GM23338 (cell line): ENCODE measurements around the gene CLEC1B. TPM values are rescaled to one million over a fixed set of nuclear protein-coding genes. Genes with fewer than 3 reads are reported as not detected.

Source experiments
- ATAC-seq: fragments of 200-7000 bp; cut with Tn5 transposase; 3 replicates; pipeline ENCODE4 v1.9.1; 2020
- DNase-seq: peaks from one replicate; pipeline ENCODE4 v3.0.0-alpha.2; 2015; ENCODE audit warnings: low spot score
- H2AFZ ChIP-seq: fragments of 200-600 bp; sonication (generic); 2 replicates; pipeline ENCODE4 v1.8.0; 2016; ENCODE audit warnings: antibody characterized with exemption, mild to moderate bottlenecking, moderate library complexity
- H3F3A ChIP-seq: fragments of 200-600 bp; sonication (generic); replicated peaks from 2 replicates; pipeline ENCODE4 v1.8.0; 2017; ENCODE audit warnings: antibody characterized with exemption, mixed run types, low read depth
- H3K27ac ChIP-seq: fragments of 200-600 bp; sonication (generic); 2 replicates; pipeline ENCODE4 v1.6.1; 2016; ENCODE audit warnings: low read depth
- H3K27me3 ChIP-seq: fragments of 200-600 bp; sonication (generic); 2 replicates; pipeline ENCODE4 v1.8.0; 2016; ENCODE audit warnings: mild to moderate bottlenecking, mixed run types, moderate library complexity; ENCODE audit not compliant: insufficient read depth
- H3K36me3 ChIP-seq: fragments of 200-600 bp; sonication (generic); 2 replicates; pipeline ENCODE4 v1.8.0; 2016; ENCODE audit warnings: mild to moderate bottlenecking; ENCODE audit not compliant: insufficient read depth
- H3K4me1 ChIP-seq: fragments of 200-600 bp; sonication (generic); 2 replicates; pipeline ENCODE4 v1.8.0; 2016; ENCODE audit warnings: mild to moderate bottlenecking, moderate library complexity; ENCODE audit not compliant: insufficient read depth
- H3K4me2 ChIP-seq: fragments of 200-600 bp; sonication (generic); 2 replicates; pipeline ENCODE4 v1.7.1; 2017; ENCODE audit warnings: mixed run types
- H3K4me3 ChIP-seq: fragments of 200-600 bp; sonication (generic); 2 replicates; pipeline ENCODE4 v1.6.1; 2016; ENCODE audit warnings: mixed run types
- H3K79me2 ChIP-seq: fragments of 200-600 bp; sonication (generic); replicated peaks from 2 replicates; pipeline ENCODE4 v1.8.0; 2017; ENCODE audit warnings: mild to moderate bottlenecking; ENCODE audit not compliant: insufficient read depth
- H3K9me2 ChIP-seq: fragments of 200-600 bp; sonication (generic); 2 replicates; pipeline ENCODE4 v1.8.0; 2017; ENCODE audit not compliant: insufficient read depth
- H4K20me1 ChIP-seq: fragments of 200-600 bp; sonication (generic); replicated peaks from 2 replicates; pipeline ENCODE4 v1.8.0; 2017; ENCODE audit warnings: mild to moderate bottlenecking; ENCODE audit not compliant: insufficient read depth
- H3K27ac Mint-ChIP-seq: 2 replicates; pipeline ENCODE4 v1.8.0; 2020; ENCODE audit warnings: inconsistent platforms, mild to moderate bottlenecking, moderate library complexity, mixed read lengths
- H3K27me3 Mint-ChIP-seq: 3 replicates; pipeline ENCODE4 v1.8.0; 2022; ENCODE audit warnings: low read depth, mild to moderate bottlenecking, moderate library complexity, mixed read lengths, inconsistent platforms; ENCODE audit not compliant: insufficient read depth, poor library complexity
- H3K36me3 Mint-ChIP-seq: 3 replicates; pipeline ENCODE4 v1.8.0; 2021; ENCODE audit warnings: low read depth, mild to moderate bottlenecking, inconsistent platforms, moderate library complexity, mixed read lengths
- H3K4me1 Mint-ChIP-seq: 3 replicates; pipeline ENCODE4 v1.8.0; 2020; ENCODE audit warnings: mild to moderate bottlenecking, inconsistent platforms, mixed read lengths
- H3K4me3 Mint-ChIP-seq: 3 replicates; pipeline ENCODE4 v1.8.0; 2021; ENCODE audit warnings: moderate library complexity, mild to moderate bottlenecking, inconsistent platforms, mixed read lengths
- H3K9me3 Mint-ChIP-seq: 3 replicates; pipeline ENCODE4 v1.8.0; 2020; ENCODE audit warnings: moderate library complexity, mild to moderate bottlenecking, inconsistent platforms, mixed read lengths
- CREB1 ChIP-seq: fragments of 250-450 bp; sonication (Bioruptor Pico); IDR thresholded peaks from 2 replicates; pipeline ENCODE4 v1.5.0; 2020; ENCODE audit warnings: low read depth, mild to moderate bottlenecking, moderate library complexity
- JUNB ChIP-seq: IDR thresholded peaks from one replicate; pipeline ENCODE4 v1.6.1; 2016; ENCODE audit warnings: antibody characterized with exemption; ENCODE audit not compliant: unreplicated experiment
- NANOG ChIP-seq: IDR thresholded peaks from 2 replicates; pipeline ENCODE4 v1.6.1; 2016; ENCODE audit warnings: antibody characterized with exemption, borderline replicate concordance
- POLR2AphosphoS5 ChIP-seq: IDR thresholded peaks from 2 replicates; pipeline ENCODE4 v1.6.1; 2016; ENCODE audit warnings: antibody characterized with exemption, low read depth
- STAT1 ChIP-seq: IDR thresholded peaks from one replicate; pipeline ENCODE4 v1.6.1; 2016; ENCODE audit warnings: antibody characterized with exemption; ENCODE audit not compliant: unreplicated experiment
- ZNF114 ChIP-seq: fragments of 250-450 bp; sonication (Bioruptor Pico); IDR thresholded peaks from 2 replicates; pipeline ENCODE4 v1.5.0; 2020; ENCODE audit warnings: mild to moderate bottlenecking, moderate library complexity
- polyA plus RNA-seq: library from polyadenylated mRNA; unstranded; fragments of >200 nt; fragmentation: Nextera tagmentation; extraction: Ambion mirVana; gene quantifications from 2 replicates; pipeline ENCODE4 v1.2.1, GENCODE V29; 2016
- total RNA-seq: library from RNA; depleted of rRNA; stranded (reverse); fragments of >200 nt; shearing (Covaris generic); gene quantifications from 2 replicates; pipeline ENCODE4 v1.2.3, GENCODE V29; 2014
- TF ChIP-seq, protein P1 (sequence below), 2 experiments: fragments of 200-600 bp in 1 of 2; sonication (generic) in 1 of 2; conservative IDR thresholded peaks; 2 replicates each; pipeline versions ENCODE4 v1.5.1 to v1.6.1; 2016 to 2017; ENCODE audit warnings: antibody characterized with exemption in 2 of 2, low read depth in 2 of 2, mild to moderate bottlenecking in 2 of 2, moderate library complexity in 1 of 2
- TF ChIP-seq, protein P2 (sequence below): fragments of 250-450 bp; sonication (Bioruptor Pico); IDR thresholded peaks from 2 replicates; pipeline ENCODE4 v1.5.0; 2020; ENCODE audit warnings: mild to moderate bottlenecking, moderate library complexity

The CLEC1B gene
- total and polyA plus RNA-seq, 2 experiments from 2014 or later: not detected

DNA sequence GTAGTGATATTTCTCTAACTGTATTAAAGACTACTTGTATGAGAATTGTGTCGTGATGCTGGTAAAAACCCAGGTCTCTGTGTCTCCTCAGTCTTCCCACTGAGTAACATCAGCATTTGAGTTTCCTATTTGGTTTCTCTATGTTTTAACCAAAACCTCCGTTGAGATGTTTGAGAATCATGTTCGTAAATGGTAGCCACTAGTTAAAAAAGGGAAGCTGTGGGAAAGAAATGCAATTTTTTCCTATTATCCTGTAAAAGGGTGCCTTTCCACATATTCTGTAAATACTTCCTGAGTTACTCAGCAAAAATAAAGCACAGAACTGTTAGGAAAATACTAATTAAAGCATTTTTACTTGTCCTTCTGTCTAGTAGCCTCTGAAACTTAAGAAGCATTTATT lies 7.0 kb downstream of the CLEC1B start (continued):
- TF ChIP-seq, protein P1, sequence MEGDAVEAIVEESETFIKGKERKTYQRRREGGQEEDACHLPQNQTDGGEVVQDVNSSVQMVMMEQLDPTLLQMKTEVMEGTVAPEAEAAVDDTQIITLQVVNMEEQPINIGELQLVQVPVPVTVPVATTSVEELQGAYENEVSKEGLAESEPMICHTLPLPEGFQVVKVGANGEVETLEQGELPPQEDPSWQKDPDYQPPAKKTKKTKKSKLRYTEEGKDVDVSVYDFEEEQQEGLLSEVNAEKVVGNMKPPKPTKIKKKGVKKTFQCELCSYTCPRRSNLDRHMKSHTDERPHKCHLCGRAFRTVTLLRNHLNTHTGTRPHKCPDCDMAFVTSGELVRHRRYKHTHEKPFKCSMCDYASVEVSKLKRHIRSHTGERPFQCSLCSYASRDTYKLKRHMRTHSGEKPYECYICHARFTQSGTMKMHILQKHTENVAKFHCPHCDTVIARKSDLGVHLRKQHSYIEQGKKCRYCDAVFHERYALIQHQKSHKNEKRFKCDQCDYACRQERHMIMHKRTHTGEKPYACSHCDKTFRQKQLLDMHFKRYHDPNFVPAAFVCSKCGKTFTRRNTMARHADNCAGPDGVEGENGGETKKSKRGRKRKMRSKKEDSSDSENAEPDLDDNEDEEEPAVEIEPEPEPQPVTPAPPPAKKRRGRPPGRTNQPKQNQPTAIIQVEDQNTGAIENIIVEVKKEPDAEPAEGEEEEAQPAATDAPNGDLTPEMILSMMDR (conservative IDR thresholded peaks at IDR 0.05; ENCODE audit: low read depth in 2 of 2): no peak
- TF ChIP-seq JUNB (no peak), STAT1 (no peak), POLR2AphosphoS5 (no peak)
- TF ChIP-seq, protein P2, sequence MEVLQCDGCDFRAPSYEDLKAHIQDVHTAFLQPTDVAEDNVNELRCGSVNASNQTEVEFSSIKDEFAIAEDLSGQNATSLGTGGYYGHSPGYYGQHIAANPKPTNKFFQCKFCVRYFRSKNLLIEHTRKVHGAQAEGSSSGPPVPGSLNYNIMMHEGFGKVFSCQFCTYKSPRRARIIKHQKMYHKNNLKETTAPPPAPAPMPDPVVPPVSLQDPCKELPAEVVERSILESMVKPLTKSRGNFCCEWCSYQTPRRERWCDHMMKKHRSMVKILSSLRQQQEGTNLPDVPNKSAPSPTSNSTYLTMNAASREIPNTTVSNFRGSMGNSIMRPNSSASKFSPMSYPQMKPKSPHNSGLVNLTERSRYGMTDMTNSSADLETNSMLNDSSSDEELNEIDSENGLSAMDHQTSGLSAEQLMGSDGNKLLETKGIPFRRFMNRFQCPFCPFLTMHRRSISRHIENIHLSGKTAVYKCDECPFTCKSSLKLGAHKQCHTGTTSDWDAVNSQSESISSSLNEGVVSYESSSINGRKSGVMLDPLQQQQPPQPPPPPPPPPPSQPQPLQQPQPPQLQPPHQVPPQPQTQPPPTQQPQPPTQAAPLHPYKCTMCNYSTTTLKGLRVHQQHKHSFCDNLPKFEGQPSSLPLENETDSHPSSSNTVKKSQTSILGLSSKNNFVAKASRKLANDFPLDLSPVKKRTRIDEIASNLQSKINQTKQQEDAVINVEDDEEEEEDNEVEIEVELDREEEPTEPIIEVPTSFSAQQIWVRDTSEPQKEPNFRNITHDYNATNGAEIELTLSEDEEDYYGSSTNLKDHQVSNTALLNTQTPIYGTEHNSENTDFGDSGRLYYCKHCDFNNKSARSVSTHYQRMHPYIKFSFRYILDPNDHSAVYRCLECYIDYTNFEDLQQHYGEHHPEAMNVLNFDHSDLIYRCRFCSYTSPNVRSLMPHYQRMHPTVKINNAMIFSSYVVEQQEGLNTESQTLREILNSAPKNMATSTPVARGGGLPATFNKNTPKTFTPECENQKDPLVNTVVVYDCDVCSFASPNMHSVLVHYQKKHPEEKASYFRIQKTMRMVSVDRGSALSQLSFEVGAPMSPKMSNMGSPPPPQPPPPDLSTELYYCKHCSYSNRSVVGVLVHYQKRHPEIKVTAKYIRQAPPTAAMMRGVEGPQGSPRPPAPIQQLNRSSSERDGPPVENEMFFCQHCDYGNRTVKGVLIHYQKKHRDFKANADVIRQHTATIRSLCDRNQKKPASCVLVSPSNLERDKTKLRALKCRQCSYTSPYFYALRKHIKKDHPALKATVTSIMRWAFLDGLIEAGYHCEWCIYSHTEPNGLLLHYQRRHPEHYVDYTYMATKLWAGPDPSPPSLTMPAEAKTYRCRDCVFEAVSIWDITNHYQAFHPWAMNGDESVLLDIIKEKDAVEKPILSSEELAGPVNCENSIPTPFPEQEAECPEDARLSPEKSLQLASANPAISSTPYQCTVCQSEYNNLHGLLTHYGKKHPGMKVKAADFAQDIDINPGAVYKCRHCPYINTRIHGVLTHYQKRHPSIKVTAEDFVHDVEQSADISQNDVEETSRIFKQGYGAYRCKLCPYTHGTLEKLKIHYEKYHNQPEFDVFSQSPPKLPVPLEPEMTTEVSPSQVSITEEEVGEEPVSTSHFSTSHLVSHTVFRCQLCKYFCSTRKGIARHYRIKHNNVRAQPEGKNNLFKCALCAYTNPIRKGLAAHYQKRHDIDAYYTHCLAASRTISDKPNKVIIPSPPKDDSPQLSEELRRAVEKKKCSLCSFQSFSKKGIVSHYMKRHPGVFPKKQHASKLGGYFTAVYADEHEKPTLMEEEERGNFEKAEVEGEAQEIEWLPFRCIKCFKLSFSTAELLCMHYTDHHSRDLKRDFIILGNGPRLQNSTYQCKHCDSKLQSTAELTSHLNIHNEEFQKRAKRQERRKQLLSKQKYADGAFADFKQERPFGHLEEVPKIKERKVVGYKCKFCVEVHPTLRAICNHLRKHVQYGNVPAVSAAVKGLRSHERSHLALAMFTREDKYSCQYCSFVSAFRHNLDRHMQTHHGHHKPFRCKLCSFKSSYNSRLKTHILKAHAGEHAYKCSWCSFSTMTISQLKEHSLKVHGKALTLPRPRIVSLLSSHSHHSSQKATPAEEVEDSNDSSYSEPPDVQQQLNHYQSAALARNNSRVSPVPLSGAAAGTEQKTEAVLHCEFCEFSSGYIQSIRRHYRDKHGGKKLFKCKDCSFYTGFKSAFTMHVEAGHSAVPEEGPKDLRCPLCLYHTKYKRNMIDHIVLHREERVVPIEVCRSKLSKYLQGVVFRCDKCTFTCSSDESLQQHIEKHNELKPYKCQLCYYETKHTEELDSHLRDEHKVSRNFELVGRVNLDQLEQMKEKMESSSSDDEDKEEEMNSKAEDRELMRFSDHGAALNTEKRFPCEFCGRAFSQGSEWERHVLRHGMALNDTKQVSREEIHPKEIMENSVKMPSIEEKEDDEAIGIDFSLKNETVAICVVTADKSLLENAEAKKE: no peak

DNA sequence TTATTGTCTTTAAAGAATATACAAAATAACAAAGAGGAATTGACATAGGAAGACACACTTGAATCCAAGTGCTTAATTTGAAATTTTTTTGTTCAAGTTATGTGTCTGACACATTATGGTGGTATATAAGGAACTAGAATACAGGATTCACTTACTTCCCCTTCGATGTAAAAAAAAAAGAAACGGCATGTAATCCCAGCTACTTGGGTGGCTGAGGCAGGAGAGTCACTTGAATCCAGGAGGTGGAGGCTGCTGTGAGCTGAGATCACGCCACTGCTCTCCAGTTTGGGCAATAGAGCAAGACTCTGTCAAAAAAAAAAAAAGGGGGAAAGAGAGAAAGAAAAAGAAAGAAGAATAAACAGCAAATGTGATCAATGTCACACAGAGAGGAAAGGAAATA lies 18.8 kb downstream of the CLEC1B start:
- DNase-seq (no peak), ATAC-seq (no peak)
- no peak overlapping the region for H2AFZ ChIP-seq
- H3K4me1 ChIP-seq: 0 out of 2 replicates have a peak, but pooled peaks cover 7% of the 10 kb centered on the region
- Mint-ChIP-seq H3K27ac (no peak overlapping the region), H3K36me3 (peaks cover 18% of the 10 kb centered on the region), H3K4me1 (peaks cover 13% of the 10 kb centered on the region; the same call in 2 of the 3 replicates), H3K27me3 (no peaks in the 10 kb centered on the region), H3K4me3 (no peak overlapping the region), H3K9me3 (peaks cover 22% of the 10 kb centered on the region)
- no peak overlapping the region for H3K4me3 ChIP-seq
- no peaks in the 10 kb centered on the region for H3F3A ChIP-seq
- H3K4me2 ChIP-seq: no peak overlapping the region
- H3K36me3 ChIP-seq: no peaks in the 10 kb centered on the region
- no peaks in the 10 kb centered on the region for H3K79me2 ChIP-seq
- H3K27ac ChIP-seq: no peak overlapping the region
- H4K20me1 ChIP-seq: no peaks in the 10 kb centered on the region
- no peaks in the 10 kb centered on the region for H3K9me2 ChIP-seq
- TF ChIP-seq STAT1 (no peak), ZNF114 (no peak), NANOG (no peak), JUNB (no peak), POLR2AphosphoS5 (no peak), CREB1 (CRISPR knock-in tag) (no peak)
- no peaks in the 10 kb centered on the region for H3K27me3 ChIP-seq
